ENCODE results near the gene MDGA2. TPM values are rescaled to one million over a fixed set of nuclear protein-coding genes. Genes with fewer than 3 reads are reported as not detected.

The MDGA2 gene
- total RNA-seq, 2 experiments from 2014 or later = not detected

GRCh38 chr14:47549886-47550285, 125.5 kb downstream of the MDGA2 start:
- peaks cover 2% of the 10 kb centered on the region for H3K9me3 Mint-ChIP-seq
- H3K36me3 Mint-ChIP-seq (ENCODE audit: low read depth) = no peaks in the 10 kb centered on the region
- no peak overlapping the region for H3K27ac Mint-ChIP-seq
- Histone ChIP-seq H3K27ac (ENCODE audit: low read depth in 1 of 2, low read length in 2 of 2) (no peak overlapping the region), H3K27me3 (ENCODE audit: control insufficient read depth in 1 of 2, insufficient read depth in 2 of 2, low read length in 2 of 2) (no peaks in the 10 kb centered on the region), H3K36me3 (ENCODE audit: insufficient read depth, low read length) (no peaks in the 10 kb centered on the region), H3K4me1 (ENCODE audit: insufficient read depth, low read length) (no peaks in the 10 kb centered on the region), H3K9me3 (ENCODE audit: control insufficient read depth in 1 of 2, insufficient read depth in 1 of 2, low read length in 2 of 2) (peaks cover 0 to 4% of the 10 kb centered on the region in 2 experiments), H3K4me3 (ENCODE audit: low read length) (no peak overlapping the region)
- intact Hi-C loops (cut with DNase I, micrococcal nuclease) = loop anchor here in 1 of 2 experiments (2.0 kb wide), 1 partner anchor 41 kb away; no protein-coding TSS in a partner anchor
- TF ChIP-seq CTCF (IDR thresholded peaks at IDR 0.05) = no peak
- H3K4me1 Mint-ChIP-seq (ENCODE audit: low read depth) = no peaks in the 10 kb centered on the region
- no peak overlapping the region for H3K4me3 Mint-ChIP-seq
- no peaks in the 10 kb centered on the region for H3K27me3 Mint-ChIP-seq
- POLR2A ChIA-PET = no interaction called here
- DNase-seq = no peak
- ATAC-seq (ENCODE audit: poor library complexity) = no peak
- CTCF ChIA-PET = no interaction called here

- no peak for ATAC-seq (ENCODE audit: poor library complexity)
- intact Hi-C loops (cut with DNase I, micrococcal nuclease) = no loop called here
- Mint-ChIP-seq H3K36me3 (ENCODE audit: low read depth) (no peaks in the 10 kb centered on the region), H3K27me3 (no peaks in the 10 kb centered on the region), H3K9me3 (peaks cover 4% of the 10 kb centered on the region), H3K4me1 (ENCODE audit: low read depth) (no peaks in the 10 kb centered on the region), H3K4me3 (no peak overlapping the region), H3K27ac (no peak overlapping the region)
- no peak for DNase-seq
- no peaks in the 10 kb centered on the region for H3K4me1 ChIP-seq (ENCODE audit: insufficient read depth, low read length)
- ChIA-PET CTCF (no interaction called here), POLR2A (no interaction called here)
- peaks cover 0 to 8% of the 10 kb centered on the region in 2 experiments for H3K9me3 ChIP-seq (ENCODE audit: control insufficient read depth in 1 of 2, insufficient read depth in 1 of 2, low read length in 2 of 2)
- TF ChIP-seq CTCF (IDR thresholded peaks at IDR 0.05) = no peak
- no peak overlapping the region for H3K27ac ChIP-seq (ENCODE audit: low read depth in 1 of 2, low read length in 2 of 2)
- no peaks in the 10 kb centered on the region for H3K36me3 ChIP-seq (ENCODE audit: insufficient read depth, low read length)
- H3K27me3 ChIP-seq (ENCODE audit: control insufficient read depth in 1 of 2, insufficient read depth in 2 of 2, low read length in 2 of 2) = no peaks in the 10 kb centered on the region
- H3K4me3 ChIP-seq (ENCODE audit: low read length) = no peak overlapping the region
These were observed 131.9 kb downstream of the MDGA2 start for GRCh38 chr14:47543459-47543858.

GRCh38 chr14:47541662-47542061, 133.7 kb downstream of the MDGA2 start:
- ATAC-seq (ENCODE audit: poor library complexity) = no peak
- H3K27ac Mint-ChIP-seq = no peak overlapping the region
- H3K9me3 Mint-ChIP-seq = peaks cover 2% of the 10 kb centered on the region
- no peak overlapping the region for H3K4me3 Mint-ChIP-seq
- TF ChIP-seq CTCF (IDR thresholded peaks at IDR 0.05) = no peak
- H3K27me3 ChIP-seq (ENCODE audit: control insufficient read depth in 1 of 2, insufficient read depth in 2 of 2, low read length in 2 of 2) = no peaks in the 10 kb centered on the region
- no peaks in the 10 kb centered on the region for H3K4me1 ChIP-seq (ENCODE audit: insufficient read depth, low read length)
- H3K27me3 Mint-ChIP-seq = no peaks in the 10 kb centered on the region
- ChIA-PET POLR2A (no interaction called here), CTCF (no interaction called here)
- H3K4me1 Mint-ChIP-seq (ENCODE audit: low read depth) = no peaks in the 10 kb centered on the region
- H3K27ac ChIP-seq (ENCODE audit: low read depth in 1 of 2, low read length in 2 of 2) = no peak overlapping the region
- H3K9me3 ChIP-seq (ENCODE audit: control insufficient read depth in 1 of 2, insufficient read depth in 1 of 2, low read length in 2 of 2) = peaks cover 0 to 8% of the 10 kb centered on the region in 2 experiments
- no peak for DNase-seq
- H3K36me3 Mint-ChIP-seq (ENCODE audit: low read depth) = no peaks in the 10 kb centered on the region
- intact Hi-C loops (cut with DNase I, micrococcal nuclease) = no loop called here
- no peaks in the 10 kb centered on the region for H3K36me3 ChIP-seq (ENCODE audit: insufficient read depth, low read length)
- H3K4me3 ChIP-seq (ENCODE audit: low read length) = no peak overlapping the region

Measured in CD4-positive, alpha-beta T cell (primary cell).